ENCODE data around the gene GRIK3. TPM values are rescaled to one million over a fixed set of nuclear protein-coding genes. Genes with fewer than 3 reads are reported as not detected.

The GRIK3 gene
- total and polyA plus RNA-seq, 2 experiments from 2014 or later: under 0.01 TPM; not detected in 1

DNA sequence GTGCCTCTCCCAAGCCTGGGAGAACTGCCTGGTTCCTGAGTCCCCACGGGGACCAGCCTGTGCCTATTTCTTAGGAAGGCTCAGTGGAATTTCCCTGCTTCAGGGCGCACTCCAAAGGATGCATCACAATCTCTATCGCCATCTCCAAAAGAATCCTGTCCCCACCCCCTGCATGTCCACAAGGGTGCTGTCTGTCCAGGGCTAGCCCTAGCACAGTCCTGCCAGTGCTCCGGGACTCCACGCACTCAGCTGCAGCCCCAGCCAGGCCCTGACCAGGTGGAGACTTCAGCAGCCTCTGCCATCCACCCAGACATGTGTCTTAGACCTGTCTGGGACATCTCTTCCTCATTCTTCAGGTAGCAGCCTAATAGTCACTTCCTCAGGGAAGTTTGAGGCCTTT is 199.7 kb downstream of the GRIK3 start:
- H3K9me3 ChIP-seq (ENCODE audit: low read depth): no peaks in the 10 kb centered on the region
- H3K4me2 ChIP-seq: no peak overlapping the region
- H3K4me1 ChIP-seq (ENCODE audit: insufficient read depth): no peaks in the 10 kb centered on the region
- no peak overlapping the region for H3K27ac ChIP-seq
- 71% methylated on average over 5 of the region's 5 CpGs for WGBS (ENCODE audit: low lambda C conversion rate, missing lambda C conversion rate)
- H4K20me1 ChIP-seq (ENCODE audit: insufficient read depth, poor library complexity, severe bottlenecking): no peaks in the 10 kb centered on the region
- no peak for DNase-seq (ENCODE audit: low spot score)
- TF ChIP-seq CTCF (IDR thresholded peaks at IDR 0.05; ENCODE audit: poor library complexity) (no peak), EZH2phosphoT487 (IDR thresholded peaks at IDR 0.05; ENCODE audit: low read depth, severe bottlenecking, unreplicated experiment) (no peak), EZH2 (IDR thresholded peaks at IDR 0.05; ENCODE audit: borderline replicate concordance) (no peak)
- peaks cover 9% of the 10 kb centered on the region for H3K27me3 ChIP-seq
- H2AFZ ChIP-seq: no peak overlapping the region
- no peaks in the 10 kb centered on the region for H3K36me3 ChIP-seq (replicated peaks; ENCODE audit: insufficient read depth, low read depth)
- no peaks in the 10 kb centered on the region for H3K9me2 ChIP-seq (replicated peaks; ENCODE audit: insufficient read depth)
- no peaks in the 10 kb centered on the region for H3K79me2 ChIP-seq
- no peak overlapping the region for H3K4me3 ChIP-seq

- Histone ChIP-seq H4K20me1 (ENCODE audit: insufficient read depth, poor library complexity, severe bottlenecking) (no peaks in the 10 kb centered on the region), H3K36me3 (replicated peaks; ENCODE audit: insufficient read depth, low read depth) (no peaks in the 10 kb centered on the region), H3K9me3 (ENCODE audit: low read depth) (no peaks in the 10 kb centered on the region), H3K27ac (no peak overlapping the region), H2AFZ (no peak overlapping the region), H3K4me2 (no peak overlapping the region), H3K27me3 (peaks cover 3% of the 10 kb centered on the region), H3K79me2 (no peaks in the 10 kb centered on the region), H3K4me3 (no peak overlapping the region), H3K9me2 (replicated peaks; ENCODE audit: insufficient read depth) (no peaks in the 10 kb centered on the region), H3K4me1 (ENCODE audit: insufficient read depth) (no peaks in the 10 kb centered on the region)
- TF ChIP-seq EZH2 (IDR thresholded peaks at IDR 0.05; ENCODE audit: borderline replicate concordance) (no peak), CTCF (IDR thresholded peaks at IDR 0.05; ENCODE audit: poor library complexity) (no peak)
- WGBS (ENCODE audit: low lambda C conversion rate, missing lambda C conversion rate): 85% methylated on average over 9 of the region's 9 CpGs
- no peak for DNase-seq (ENCODE audit: low spot score)
Measured at GRCh38 chr1:36831186-36831810, 203.0 kb downstream of the GRIK3 start.

DNA sequence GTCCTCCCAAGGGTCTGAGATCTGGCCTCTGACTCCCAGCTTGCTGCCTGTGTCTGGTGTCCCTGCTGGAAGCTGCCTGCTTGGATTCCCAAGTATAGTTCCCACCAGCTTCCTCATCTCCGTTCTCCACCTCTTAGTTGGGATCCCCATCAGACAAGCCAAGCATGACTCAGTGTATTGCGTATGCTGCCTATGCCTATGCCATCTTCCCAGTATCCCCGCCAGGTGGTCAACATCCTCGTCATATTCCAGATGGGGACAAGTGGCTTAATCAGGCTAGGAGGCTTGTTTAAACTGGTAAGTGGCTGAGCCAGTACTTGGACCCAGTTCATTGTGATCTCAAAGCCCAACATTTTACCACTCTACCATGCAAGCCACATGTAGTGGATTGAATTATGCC is 204.4 kb downstream of the GRIK3 start:
- no peak overlapping the region for H3K27ac ChIP-seq
- no peaks in the 10 kb centered on the region for H4K20me1 ChIP-seq (ENCODE audit: insufficient read depth, poor library complexity, severe bottlenecking)
- 78% methylated on average over 4 of the region's 4 CpGs for WGBS (ENCODE audit: low lambda C conversion rate, missing lambda C conversion rate)
- no peaks in the 10 kb centered on the region for H3K9me2 ChIP-seq (replicated peaks; ENCODE audit: insufficient read depth)
- no peak overlapping the region for H3K4me2 ChIP-seq
- H3K9me3 ChIP-seq (ENCODE audit: low read depth): no peaks in the 10 kb centered on the region
- H3K79me2 ChIP-seq: no peaks in the 10 kb centered on the region
- no peaks in the 10 kb centered on the region for H3K4me1 ChIP-seq (ENCODE audit: insufficient read depth)
- H3K36me3 ChIP-seq (replicated peaks; ENCODE audit: insufficient read depth, low read depth): no peaks in the 10 kb centered on the region
- H3K4me3 ChIP-seq: no peak overlapping the region
- TF ChIP-seq EZH2phosphoT487 (IDR thresholded peaks at IDR 0.05; ENCODE audit: low read depth, severe bottlenecking, unreplicated experiment) (no peak), EZH2 (IDR thresholded peaks at IDR 0.05; ENCODE audit: borderline replicate concordance) (no peak), CTCF (IDR thresholded peaks at IDR 0.05; ENCODE audit: poor library complexity) (no peak)
- H3K27me3 ChIP-seq: no peaks in the 10 kb centered on the region
- no peak overlapping the region for H2AFZ ChIP-seq
- DNase-seq (ENCODE audit: low spot score): no peak
